ENCODE measurements around the gene TMEM253. TPM values are rescaled to one million over a fixed set of nuclear protein-coding genes. Genes with fewer than 3 reads are reported as not detected.

The TMEM253 gene
- total RNA-seq, 2 donors from 2014 or later = 0.40 to 0.49 TPM

- WGBS, 2 experiments (ENCODE audit: insufficient coverage in 1 of 2, insufficient read length in 1 of 2) = 87 to 93% methylated on average over 20 to 36 of the region's 36 CpGs
- Histone ChIP-seq H3K9ac (ENCODE audit: extremely low read depth, low read length, poor library complexity, severe bottlenecking) (no peak overlapping the region), H3K36me3 (ENCODE audit: control insufficient read depth, insufficient read depth, low read length) (peaks cover 49% of the 10 kb centered on the region), H3K27me3 (ENCODE audit: control insufficient read depth, insufficient read depth, low read length, poor library complexity, severe bottlenecking) (no peaks in the 10 kb centered on the region), H3K4me1 (ENCODE audit: control insufficient read depth, insufficient read depth, low read length) (peaks cover 17% of the 10 kb centered on the region), H3K4me3 (ENCODE audit: low read length) (peak overlapping the region; percentile 76), H3K9me3 (ENCODE audit: control insufficient read depth, low read length) (no peaks in the 10 kb centered on the region), H3K27ac (ENCODE audit: low read depth, low read length) (no peak overlapping the region)
- Mint-ChIP-seq H3K27me3 (ENCODE audit: insufficient read depth) (peaks cover 17% of the 10 kb centered on the region), H3K9me3 (no peaks in the 10 kb centered on the region), H3K4me3 (peak overlapping the region; percentile 54), H3K4me1 (peaks cover 35% of the 10 kb centered on the region), H3K36me3 (ENCODE audit: low read depth) (peaks cover 39% of the 10 kb centered on the region), H3K27ac (no peak overlapping the region)
- no peak for DNase-seq
- no peak for TF ChIP-seq CTCF (conservative IDR thresholded peaks at IDR 0.05)
Measured at GRCh38 chr14:21093018-21093417, 7.8 kb upstream of the TMEM253 start.

GRCh38 chr14:21093769-21094681 lies 6.8 kb upstream of the TMEM253 start:
- peaks cover 17% of the 10 kb centered on the region for H3K4me1 ChIP-seq (ENCODE audit: control insufficient read depth, insufficient read depth, low read length)
- peak overlapping the region; percentile 54 for H3K4me3 Mint-ChIP-seq
- H3K4me1 Mint-ChIP-seq = peaks cover 39% of the 10 kb centered on the region

More at GRCh38 chr14:21093769-21094681, 6.8 kb upstream of the TMEM253 start:
- Mint-ChIP-seq H3K36me3 (ENCODE audit: low read depth) (peaks cover 33% of the 10 kb centered on the region), H3K27me3 (ENCODE audit: insufficient read depth) (peaks cover 17% of the 10 kb centered on the region), H3K9me3 (no peaks in the 10 kb centered on the region), H3K27ac (peak overlapping the region; percentile 83)
- peak; percentile 93 for DNase-seq
- TF ChIP-seq CTCF (conservative IDR thresholded peaks at IDR 0.05) = peak; percentile 68
- Histone ChIP-seq H3K27me3 (ENCODE audit: control insufficient read depth, insufficient read depth, low read length, poor library complexity, severe bottlenecking) (no peaks in the 10 kb centered on the region), H3K9ac (ENCODE audit: extremely low read depth, low read length, poor library complexity, severe bottlenecking) (peak overlapping the region; percentile 4), H3K27ac (ENCODE audit: low read depth, low read length) (peak overlapping the region; percentile 96), H3K9me3 (ENCODE audit: control insufficient read depth, low read length) (no peaks in the 10 kb centered on the region), H3K4me3 (ENCODE audit: low read length) (peak overlapping the region; percentile 76), H3K36me3 (ENCODE audit: control insufficient read depth, insufficient read depth, low read length) (peaks cover 44% of the 10 kb centered on the region)
- WGBS, 2 experiments (ENCODE audit: insufficient coverage in 1 of 2, insufficient read length in 1 of 2) = 15 to 33% methylated on average over 3 to 7 of the region's 7 CpGs

All from endodermal cell (in vitro differentiated cells).